Iris pigment epithelial cell (primary cell): ENCODE measurements around the gene TMEM42.

Source experiments
- DNase-seq: peaks from one replicate; pipeline ENCODE4 v3.0.0-alpha.2; 2011; ENCODE audit warnings: low read depth

Gene TMEM42

GRCh38 chr3:44874308-44874707 is 12.6 kb downstream of the TMEM42 start, which contains the start of gene TGM4:
Gene TGM4 (plus strand): TSS chr3:44874608. CDS start chr3:44874679, 71 bp downstream.
- no peak for DNase-seq

- DNase-seq: no peak
Measured at GRCh38 chr3:44875596-44875995, 13.9 kb downstream of the TMEM42 start.

GRCh38 chr3:44877333-44877732 is 15.6 kb downstream of the TMEM42 start:
- no peak for DNase-seq

GRCh38 chr3:44880284-44880683 is 18.6 kb downstream of the TMEM42 start:
- DNase-seq: no peak

GRCh38 chr3:44883213-44883955 is 21.7 kb downstream of the TMEM42 start:
- no peak for DNase-seq

GRCh38 chr3:44883999-44884431 is 22.3 kb downstream of the TMEM42 start:
- peak; percentile 96 for DNase-seq

- DNase-seq: peak; percentile 97
Measured at GRCh38 chr3:44885618-44886017, 23.9 kb downstream of the TMEM42 start.

GRCh38 chr3:44886561-44886960 is 24.8 kb downstream of the TMEM42 start:
- no peak for DNase-seq

- no peak for DNase-seq
Measured at GRCh38 chr3:44887101-44887500, 25.4 kb downstream of the TMEM42 start.

GRCh38 chr3:44890258-44890657 is 28.5 kb downstream of the TMEM42 start:
- DNase-seq: no peak

GRCh38 chr3:44890852-44891251 is 29.1 kb downstream of the TMEM42 start:
- no peak for DNase-seq

GRCh38 chr3:44892689-44893088 is 31.0 kb downstream of the TMEM42 start:
- peak; percentile 77 for DNase-seq

- DNase-seq: peak; percentile 79
Measured at GRCh38 chr3:44893097-44893496, 31.4 kb downstream of the TMEM42 start.

- no peak for DNase-seq
Measured at GRCh38 chr3:44894485-44894884, 32.8 kb downstream of the TMEM42 start.

GRCh38 chr3:44896440-44896839 is 34.7 kb downstream of the TMEM42 start:
- no peak for DNase-seq

GRCh38 chr3:44899683-44900367 is 38.1 kb downstream of the TMEM42 start:
- DNase-seq: no peak

GRCh38 chr3:44902628-44903027 is 40.9 kb downstream of the TMEM42 start:
- no peak for DNase-seq

GRCh38 chr3:44903314-44903713 is 41.6 kb downstream of the TMEM42 start:
- DNase-seq: no peak

GRCh38 chr3:44903751-44904150 is 42.0 kb downstream of the TMEM42 start:
- no peak for DNase-seq

- DNase-seq: no peak
Measured at GRCh38 chr3:44905446-44906157, 43.9 kb downstream of the TMEM42 start.

GRCh38 chr3:44906997-44907396 is 45.3 kb downstream of the TMEM42 start:
- DNase-seq: no peak

- DNase-seq: no peak
Measured at GRCh38 chr3:44907612-44908011, 45.9 kb downstream of the TMEM42 start.

GRCh38 chr3:44909063-44909462 is 47.4 kb downstream of the TMEM42 start:
- no peak for DNase-seq
